GM12874 (cell line): ENCODE data around the gene ZNF213.
A peak's percentile ranks its signal among the peaks of the same experiment; 100 is the strongest.

Experiments used
- TF ChIP-seq, protein P1 (sequence below): IDR thresholded peaks from 2 replicates; pipeline ENCODE4 v1.5.1; 2011; ENCODE audit warnings: low read depth, mild to moderate bottlenecking, control low read depth, low read length, moderate library complexity; ENCODE audit not compliant: insufficient read depth

ZNF213 gene

GRCh38 chr16:3089717-3090592 lies 44.9 kb upstream of the ZNF213 start:
- TF ChIP-seq, protein P1, sequence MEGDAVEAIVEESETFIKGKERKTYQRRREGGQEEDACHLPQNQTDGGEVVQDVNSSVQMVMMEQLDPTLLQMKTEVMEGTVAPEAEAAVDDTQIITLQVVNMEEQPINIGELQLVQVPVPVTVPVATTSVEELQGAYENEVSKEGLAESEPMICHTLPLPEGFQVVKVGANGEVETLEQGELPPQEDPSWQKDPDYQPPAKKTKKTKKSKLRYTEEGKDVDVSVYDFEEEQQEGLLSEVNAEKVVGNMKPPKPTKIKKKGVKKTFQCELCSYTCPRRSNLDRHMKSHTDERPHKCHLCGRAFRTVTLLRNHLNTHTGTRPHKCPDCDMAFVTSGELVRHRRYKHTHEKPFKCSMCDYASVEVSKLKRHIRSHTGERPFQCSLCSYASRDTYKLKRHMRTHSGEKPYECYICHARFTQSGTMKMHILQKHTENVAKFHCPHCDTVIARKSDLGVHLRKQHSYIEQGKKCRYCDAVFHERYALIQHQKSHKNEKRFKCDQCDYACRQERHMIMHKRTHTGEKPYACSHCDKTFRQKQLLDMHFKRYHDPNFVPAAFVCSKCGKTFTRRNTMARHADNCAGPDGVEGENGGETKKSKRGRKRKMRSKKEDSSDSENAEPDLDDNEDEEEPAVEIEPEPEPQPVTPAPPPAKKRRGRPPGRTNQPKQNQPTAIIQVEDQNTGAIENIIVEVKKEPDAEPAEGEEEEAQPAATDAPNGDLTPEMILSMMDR = no peak

DNA sequence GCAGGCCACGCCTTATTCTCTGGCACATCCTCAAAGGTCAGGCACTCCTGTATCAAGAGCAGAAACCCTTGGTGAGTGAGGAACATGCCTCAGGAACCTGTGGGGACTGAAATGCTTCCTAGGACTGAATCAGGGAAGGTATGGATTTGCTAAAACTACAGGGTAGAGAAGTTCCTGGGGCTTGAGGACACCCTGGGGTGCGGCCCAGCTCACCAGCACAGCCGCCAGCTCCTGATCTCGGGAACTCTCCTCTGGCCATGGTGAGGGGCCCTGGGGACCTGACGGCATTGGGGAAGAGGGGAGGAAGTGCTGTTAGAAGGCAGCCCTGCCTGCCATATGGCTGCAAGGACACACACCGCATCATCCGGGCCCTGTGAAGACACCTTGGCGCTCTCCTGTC lies 43.3 kb upstream of the ZNF213 start:
- TF ChIP-seq, protein P1 = no peak

GRCh38 chr16:3092501-3092941 lies 42.3 kb upstream of the ZNF213 start:
- TF ChIP-seq, protein P1 = no peak

DNA sequence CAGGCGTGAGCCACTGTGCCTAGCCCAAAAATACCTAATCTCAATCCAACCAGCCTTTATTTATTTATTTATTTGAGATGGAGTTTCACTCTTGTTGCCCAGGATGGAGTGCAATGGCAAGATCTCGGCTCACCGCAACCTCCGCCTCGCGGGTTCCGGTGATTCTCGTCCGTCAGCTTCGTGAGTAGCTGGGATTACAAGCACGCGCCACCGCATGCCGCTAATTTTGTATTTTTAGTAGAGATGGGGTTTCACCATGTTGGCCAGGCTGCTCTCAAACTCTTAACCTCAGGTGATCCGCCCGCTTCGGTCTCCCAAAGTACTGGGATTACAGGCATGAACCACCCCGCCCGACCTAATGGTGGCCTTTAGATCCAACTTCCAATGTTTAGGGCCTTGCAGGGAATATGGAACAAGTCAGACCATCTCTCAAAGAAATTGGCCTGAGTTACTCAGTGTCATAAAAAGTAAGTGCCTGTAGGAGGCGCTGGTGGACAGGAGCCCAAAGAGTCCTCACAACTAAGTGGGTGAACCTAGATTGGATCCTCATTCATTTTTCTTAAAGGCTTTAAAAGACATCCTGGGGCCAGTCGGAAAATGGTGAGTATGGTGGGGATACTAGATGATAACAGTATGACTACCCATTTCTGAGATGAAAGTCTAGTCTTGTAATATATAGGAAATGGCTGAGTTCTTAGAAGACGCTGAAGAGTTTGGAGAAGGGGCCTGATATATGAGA lies 40.4 kb upstream of the ZNF213 start:
- TF ChIP-seq, protein P1 = peak; percentile 76

GRCh38 chr16:3095869-3096268 lies 39.0 kb upstream of the ZNF213 start:
- TF ChIP-seq, protein P1 = peak; percentile 50

GRCh38 chr16:3096362-3096761 lies 38.5 kb upstream of the ZNF213 start:
- TF ChIP-seq, protein P1 = no peak

GRCh38 chr16:3097266-3097665 lies 37.6 kb upstream of the ZNF213 start:
- TF ChIP-seq, protein P1 = no peak
